ENCODE data around the gene PRSS56. TPM values are rescaled to one million over a fixed set of nuclear protein-coding genes. Genes with fewer than 3 reads are reported as not detected.
"Not testable (repeated sequence)": the region's sequence is repeated elsewhere in the genome, so short reads cannot be mapped to it uniquely, and the experiment has no call there.

The PRSS56 gene
- total RNA-seq, 1 experiment from 2014 or later: not detected

DNA sequence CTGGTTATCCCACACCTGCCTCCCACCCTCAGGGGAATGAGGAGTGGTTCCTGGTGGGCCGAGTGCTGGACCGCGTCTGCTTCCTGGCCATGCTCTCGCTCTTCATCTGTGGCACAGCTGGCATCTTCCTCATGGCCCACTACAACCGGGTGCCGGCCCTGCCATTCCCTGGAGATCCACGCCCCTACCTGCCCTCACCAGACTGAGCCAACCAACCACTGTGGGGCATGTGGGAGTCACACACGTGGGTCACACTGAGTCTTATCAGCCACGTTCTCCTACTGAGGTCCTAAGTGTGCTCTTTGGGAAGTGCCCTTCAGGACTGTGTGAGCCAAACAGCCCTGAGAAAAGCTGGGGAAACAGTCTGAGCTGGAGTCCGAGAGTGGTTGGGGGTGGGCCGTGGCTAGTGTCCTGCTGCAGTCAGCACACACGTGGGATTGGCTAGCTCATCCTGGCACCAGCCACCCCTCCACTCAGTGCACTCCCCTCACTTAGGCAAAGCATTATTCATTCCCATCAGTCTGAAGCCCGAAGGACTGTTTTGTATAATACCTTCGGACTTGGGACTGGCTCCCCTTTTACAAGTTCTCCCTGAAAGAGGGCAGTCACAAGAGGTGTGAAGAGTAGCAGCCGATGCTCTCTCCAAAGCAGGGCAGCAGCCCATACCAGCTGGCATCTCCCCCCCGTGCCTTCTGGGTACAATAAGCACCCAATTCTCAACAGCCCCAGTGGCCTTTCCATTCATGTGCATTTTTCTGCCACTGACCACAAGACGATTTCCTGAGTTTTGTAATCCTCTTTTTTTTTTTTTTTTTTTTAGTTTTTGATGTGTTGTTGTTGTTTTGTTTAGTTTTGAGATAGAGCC lies 25.6 kb downstream of the PRSS56 start:
- DNase-seq (ENCODE audit: low read depth): no peak
- in situ Hi-C loops (cut with HindIII; ENCODE audit: low pct_unique_long_range_greater_than_20kb, low sequenced_read_pairs): no loop called here

DNA sequence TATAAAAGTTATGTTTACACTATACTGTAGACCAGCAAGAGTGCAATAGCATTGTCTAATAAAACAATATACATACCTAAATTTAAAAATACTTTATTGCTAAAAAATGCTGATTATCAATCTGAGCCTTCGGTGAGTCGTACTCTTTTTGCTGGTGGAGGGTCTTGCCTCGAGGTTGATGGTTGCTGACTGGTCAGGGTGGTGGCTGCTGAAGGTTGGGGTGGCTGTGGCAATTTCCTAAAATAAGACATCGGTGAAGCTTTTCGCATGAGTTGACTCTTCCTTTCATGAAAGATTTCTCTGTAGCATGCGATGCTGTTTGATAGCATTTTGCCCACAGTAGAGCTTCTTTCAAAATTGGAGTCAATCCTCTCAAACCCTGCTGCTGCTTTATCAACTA lies 27.8 kb downstream of the PRSS56 start:
- no peak for DNase-seq (ENCODE audit: low read depth)
- in situ Hi-C loops (cut with HindIII; ENCODE audit: low pct_unique_long_range_greater_than_20kb, low sequenced_read_pairs): no loop called here

DNA sequence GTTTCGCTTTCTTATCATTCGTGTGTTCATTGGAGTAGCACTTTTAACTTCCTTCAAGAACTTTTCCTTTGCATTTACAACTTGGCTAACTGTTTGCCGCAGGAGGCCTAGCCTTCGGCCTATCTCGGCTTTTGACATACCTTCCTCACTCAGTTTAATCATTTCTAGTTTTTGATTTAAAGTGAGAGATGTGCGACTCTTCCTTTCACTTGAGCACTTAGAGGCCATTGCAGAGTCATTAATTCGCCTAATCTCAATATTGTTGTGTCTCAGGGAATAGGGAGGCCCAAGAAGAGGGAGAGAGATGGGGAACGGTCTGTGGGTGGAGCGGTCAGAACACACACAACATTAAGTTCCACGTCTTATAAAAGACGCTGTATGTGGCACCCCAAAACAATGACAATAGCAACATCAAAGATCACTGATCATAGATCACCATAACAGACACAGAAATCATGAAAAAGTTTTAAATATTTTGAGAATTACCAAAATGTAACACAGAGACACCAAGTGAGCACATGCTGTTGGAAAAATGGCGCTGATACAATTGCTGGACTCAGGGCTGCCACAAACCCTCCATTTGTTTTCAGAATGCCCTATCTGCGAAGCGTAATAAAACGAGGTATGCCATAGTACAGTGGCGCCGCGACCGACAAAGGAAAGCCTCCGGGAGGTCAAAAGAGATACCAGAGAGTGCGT lies 29.6 kb downstream of the PRSS56 start:
- in situ Hi-C loops (cut with HindIII; ENCODE audit: low pct_unique_long_range_greater_than_20kb, low sequenced_read_pairs): no loop called here
- no peak for DNase-seq (ENCODE audit: low read depth)

DNA sequence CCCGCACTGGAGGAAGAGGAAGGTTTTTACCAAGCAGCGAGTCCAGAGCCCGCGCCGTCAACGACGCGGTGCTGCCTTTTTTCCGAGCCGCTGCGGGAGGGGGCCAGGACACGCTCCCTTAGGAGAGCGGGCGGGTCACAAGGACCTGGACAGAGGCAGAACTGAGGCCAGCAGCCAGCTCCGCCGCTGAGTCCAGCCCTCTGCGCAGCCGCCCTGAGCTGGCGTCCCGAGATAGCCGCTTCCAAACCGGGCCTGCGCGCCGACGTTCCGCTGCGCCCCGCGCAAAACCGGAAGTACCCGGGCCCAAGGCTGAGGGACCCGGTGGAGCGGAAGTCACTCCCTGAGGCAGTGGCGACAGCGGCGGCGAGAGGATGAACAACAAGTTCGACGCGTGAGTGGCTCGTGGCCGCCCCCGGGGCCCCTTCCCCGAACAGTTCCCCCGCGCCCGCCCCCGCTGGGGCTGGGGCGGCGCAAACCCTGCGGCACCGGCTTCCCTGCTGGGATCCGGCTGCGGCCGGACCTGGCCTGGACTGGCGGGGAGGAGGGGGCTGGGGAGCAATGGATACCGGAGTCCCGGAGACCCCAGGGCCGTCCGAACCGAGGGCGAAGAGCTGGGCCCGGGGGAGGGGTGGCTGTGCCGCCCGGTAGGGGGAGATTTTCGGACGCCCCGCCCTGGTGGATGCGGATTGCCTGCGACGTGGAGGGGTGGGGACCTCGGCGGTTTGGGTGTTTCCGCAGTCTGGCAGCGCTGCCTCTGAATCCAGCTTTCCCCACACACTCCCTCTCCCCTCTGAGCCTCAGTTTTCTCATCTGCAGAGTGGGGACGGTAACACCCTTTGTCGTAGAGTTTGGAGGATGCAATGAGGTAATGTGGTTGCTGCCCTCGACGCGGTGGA lies 30.4 kb downstream of the PRSS56 start, which contains the start of the genes EIF4E2 and TIGD1:
TSS of gene EIF4E2 (plus strand) at position 336 of the 896 bp plus-strand sequence. CDS start at position 372, 36 bp downstream.
TSS of gene TIGD1 (minus strand) at position 204 of the 896 bp plus-strand sequence. CDS start 675 bp downstream, outside the sequence.
- in situ Hi-C loops (cut with HindIII; ENCODE audit: low pct_unique_long_range_greater_than_20kb, low sequenced_read_pairs): no loop called here
- peak; percentile 87 for DNase-seq (ENCODE audit: low read depth)

DNA sequence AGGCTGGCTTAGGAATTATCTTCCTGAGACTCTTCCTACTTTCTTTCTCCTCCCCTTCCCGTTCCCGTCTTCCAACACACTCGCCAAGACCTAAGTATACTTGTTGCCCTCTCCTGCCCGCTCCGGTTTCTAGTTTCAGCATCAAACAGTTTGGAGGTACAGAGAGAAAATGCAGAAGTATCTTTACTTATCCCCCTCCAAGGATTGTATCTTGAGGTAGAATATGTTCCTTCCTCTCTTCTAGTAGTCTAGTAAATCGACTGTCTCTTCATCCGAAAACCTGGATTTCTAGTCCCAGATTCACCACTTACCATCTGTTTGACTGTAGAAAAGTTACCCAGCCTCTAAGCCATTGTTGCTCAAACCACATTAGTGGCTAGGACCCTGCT lies 31.1 kb downstream of the PRSS56 start:
- no peak for DNase-seq (ENCODE audit: low read depth)
- in situ Hi-C loops (cut with HindIII; ENCODE audit: low pct_unique_long_range_greater_than_20kb, low sequenced_read_pairs): no loop called here

DNA sequence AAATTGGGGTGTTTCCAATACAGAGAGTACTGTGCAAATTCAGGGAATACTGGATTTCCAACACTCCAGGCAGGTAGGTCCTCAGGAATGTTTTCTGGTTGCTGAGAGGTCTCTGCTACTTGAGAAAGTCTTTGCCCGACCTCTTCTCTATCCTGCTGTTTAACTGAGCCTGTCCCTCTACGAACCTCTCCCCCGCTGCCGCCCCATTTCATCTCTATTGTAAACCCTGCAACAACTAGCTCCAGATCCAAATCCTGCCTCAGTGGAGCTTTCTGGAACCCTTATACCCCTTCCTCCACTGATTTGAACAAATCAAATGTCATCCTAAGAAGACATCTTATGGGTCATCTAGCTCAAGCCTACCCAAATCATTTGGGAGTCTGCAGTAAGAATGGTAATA lies 31.6 kb downstream of the PRSS56 start:
- DNase-seq (ENCODE audit: low read depth): no peak
- in situ Hi-C loops (cut with HindIII; ENCODE audit: low pct_unique_long_range_greater_than_20kb, low sequenced_read_pairs): no loop called here

DNA sequence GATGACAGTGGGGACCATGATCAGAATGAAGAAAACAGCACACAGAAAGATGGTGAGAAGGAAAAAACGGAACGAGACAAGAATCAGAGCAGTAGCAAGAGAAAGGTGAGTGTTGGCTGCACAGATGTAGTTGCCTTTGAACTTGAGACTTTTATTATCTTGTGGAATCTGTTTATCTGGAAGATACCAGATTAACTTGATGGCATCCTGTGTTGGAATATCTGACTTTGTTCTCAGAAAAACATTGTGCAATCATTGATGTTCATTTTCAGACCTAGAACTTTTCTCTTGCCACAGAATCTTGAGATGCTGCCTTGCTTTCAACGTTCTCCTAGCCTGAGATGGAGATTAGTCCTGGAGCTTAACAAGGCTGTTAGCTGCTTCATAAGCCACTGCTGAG lies 36.2 kb downstream of the PRSS56 start:
- no peak for DNase-seq (ENCODE audit: low read depth)
- in situ Hi-C loops (cut with HindIII; ENCODE audit: low pct_unique_long_range_greater_than_20kb, low sequenced_read_pairs): no loop called here

DNA sequence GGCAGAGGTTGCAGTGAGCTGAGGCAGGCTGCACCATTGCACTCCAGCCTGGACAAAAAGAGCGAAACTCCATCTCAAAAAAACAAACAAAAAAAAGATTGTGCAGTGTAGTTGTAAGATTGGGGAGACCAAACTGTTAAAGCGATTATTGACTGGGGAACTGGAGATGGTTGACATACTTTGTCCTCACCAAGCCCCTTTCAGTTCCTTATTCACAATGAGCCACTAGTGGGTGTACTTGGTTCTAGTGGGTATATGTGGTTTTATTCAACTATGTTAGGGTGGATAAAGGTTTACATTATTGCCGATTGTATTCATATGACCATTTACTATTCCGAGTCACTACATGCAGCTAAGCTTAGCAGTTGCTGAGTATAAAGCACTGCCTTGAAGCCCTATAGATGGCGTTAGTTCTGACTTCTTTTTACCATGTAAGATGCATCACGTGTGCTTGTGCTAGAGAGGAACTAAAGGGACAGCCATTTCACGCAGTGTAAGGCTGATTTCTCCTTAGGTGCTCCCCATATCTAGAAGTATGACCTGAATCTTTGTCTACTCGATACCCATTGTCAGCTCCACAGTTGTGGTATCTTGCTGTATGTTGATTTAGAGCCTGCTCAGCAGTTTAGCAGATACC lies 42.4 kb downstream of the PRSS56 start:
- no peak for DNase-seq (ENCODE audit: low read depth)
- in situ Hi-C loops (cut with HindIII; ENCODE audit: low pct_unique_long_range_greater_than_20kb, low sequenced_read_pairs): no loop called here

DNA sequence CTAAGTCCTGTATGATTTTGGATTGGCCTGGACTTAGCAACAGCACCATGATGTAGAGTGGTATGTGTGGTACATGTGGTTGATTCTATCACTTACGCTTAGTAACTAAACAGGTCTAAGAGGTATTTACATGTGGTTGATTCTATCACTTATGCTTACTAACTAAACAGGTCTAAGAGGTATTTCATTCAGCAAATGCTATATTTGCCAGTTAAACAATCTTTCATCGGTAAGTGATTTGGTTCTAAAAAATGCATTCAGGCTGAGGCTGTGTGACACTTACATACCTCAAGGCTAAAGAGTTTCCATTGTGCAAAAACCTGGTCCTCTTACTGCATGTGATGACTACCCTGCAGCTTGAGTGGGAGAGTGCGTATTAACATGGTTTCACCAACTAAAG lies 43.4 kb downstream of the PRSS56 start:
- in situ Hi-C loops (cut with HindIII; ENCODE audit: low pct_unique_long_range_greater_than_20kb, low sequenced_read_pairs): no loop called here
- no peak for DNase-seq (ENCODE audit: low read depth)

DNA sequence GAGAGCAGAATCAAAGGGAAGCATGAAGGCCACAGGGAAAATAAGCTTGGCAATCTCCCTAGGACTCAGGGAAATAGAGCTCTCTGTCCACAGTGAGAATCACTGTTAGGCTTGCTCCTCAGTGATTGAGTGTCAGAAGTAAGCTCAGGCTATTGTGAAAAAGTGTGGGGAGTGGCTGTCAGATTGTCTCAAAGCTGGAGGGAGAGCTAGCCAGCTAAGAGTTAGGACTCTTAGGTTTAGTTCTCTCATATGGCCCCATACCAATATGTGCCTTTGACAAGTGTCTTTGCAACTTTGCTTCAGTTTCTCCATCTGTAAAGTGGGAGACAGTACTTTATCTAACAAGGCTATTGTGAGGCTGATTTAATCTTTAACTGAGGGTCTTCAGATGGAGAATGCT lies 47.5 kb downstream of the PRSS56 start:
- DNase-seq (ENCODE audit: low read depth): no peak
- in situ Hi-C loops (cut with HindIII; ENCODE audit: low pct_unique_long_range_greater_than_20kb, low sequenced_read_pairs): no loop called here

DNA sequence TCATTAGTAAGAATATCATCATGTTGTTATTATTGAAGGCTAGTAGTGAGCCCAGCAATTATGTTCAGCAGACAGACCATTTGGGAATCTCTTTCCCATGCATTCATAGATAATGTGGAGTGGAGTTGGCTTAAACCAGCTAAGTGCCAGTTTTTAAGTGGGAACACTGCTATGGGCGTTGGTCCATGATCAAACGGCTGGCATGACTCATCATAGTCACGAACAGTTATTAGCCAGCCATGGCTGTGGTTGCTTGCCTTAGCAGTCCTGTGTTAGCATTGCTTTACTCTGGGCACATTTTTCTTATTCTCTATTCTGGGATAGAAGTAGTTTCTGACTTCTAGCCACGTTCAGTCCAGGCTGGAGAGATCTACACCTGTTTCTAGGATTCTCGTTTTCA lies 48.0 kb downstream of the PRSS56 start:
- in situ Hi-C loops (cut with HindIII; ENCODE audit: low pct_unique_long_range_greater_than_20kb, low sequenced_read_pairs): no loop called here
- peak; percentile 47 for DNase-seq (ENCODE audit: low read depth)

DNA sequence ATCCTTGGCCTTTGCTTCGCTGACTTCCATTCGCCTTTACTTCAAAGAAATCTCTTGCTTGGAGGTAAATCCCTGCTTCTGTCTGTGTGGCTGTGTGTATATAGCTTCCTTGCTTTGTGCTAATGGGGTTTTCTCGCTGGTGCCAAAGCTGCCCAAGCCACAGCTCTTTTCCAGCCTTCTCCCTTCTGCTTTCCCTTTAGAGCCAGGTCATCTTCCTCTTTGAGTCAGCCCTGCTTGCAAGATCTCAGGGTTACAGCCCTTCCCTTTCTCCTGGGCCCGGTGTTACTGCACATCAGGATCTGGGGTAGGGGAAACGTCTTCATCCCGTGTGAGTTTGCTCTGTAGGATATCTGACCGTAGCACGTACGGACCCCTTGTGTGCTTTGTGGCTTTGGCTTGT lies 49.4 kb downstream of the PRSS56 start:
- in situ Hi-C loops (cut with HindIII; ENCODE audit: low pct_unique_long_range_greater_than_20kb, low sequenced_read_pairs): no loop called here
- DNase-seq (ENCODE audit: low read depth): no peak

DNA sequence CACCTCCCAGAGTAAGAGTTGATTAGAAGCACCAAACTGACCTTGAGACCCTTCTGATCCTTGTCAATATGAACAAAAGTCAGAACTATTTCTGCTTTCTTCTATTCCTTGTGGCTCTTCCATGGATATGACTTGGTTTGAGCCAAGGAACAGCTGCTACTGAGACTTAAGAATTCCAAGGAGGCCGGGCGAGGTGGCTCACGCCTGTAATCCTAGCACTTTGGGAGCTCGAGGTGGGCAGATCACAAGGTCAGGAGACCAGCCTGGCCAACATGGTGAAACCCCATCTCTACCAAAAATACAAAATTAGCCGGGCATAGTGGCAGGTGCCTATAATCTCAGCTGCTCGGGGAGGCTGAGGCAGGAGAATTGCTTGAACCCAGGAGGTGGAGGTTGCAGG lies 50.3 kb downstream of the PRSS56 start:
- in situ Hi-C loops (cut with HindIII; ENCODE audit: low pct_unique_long_range_greater_than_20kb, low sequenced_read_pairs); DNase-seq (ENCODE audit: low read depth): not testable (repeated sequence)

DNA sequence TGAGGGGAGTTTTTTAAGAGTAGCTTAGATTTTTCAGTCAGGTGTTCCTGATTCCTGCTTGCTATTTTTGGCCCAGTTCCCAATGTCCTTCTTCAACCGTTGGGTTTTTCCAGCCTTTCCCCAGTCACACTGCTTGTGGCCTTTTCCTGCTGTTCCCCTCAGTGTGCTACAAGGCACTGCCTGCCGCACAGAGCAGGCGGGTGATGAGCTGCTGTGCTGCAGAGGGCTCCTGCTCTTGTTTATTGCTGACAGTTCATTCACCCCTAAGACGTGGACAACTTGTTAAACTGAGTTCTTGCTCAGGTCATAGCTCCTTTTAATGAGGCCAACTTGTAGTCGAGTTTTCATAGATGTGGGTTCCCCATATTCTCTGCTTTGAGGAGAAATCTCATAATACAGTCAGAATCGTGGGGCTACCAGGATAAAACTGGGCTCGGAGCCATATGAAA lies 50.9 kb downstream of the PRSS56 start:
- in situ Hi-C loops (cut with HindIII; ENCODE audit: low pct_unique_long_range_greater_than_20kb, low sequenced_read_pairs): no loop called here
- peak; percentile 80 for DNase-seq (ENCODE audit: low read depth)

DNA sequence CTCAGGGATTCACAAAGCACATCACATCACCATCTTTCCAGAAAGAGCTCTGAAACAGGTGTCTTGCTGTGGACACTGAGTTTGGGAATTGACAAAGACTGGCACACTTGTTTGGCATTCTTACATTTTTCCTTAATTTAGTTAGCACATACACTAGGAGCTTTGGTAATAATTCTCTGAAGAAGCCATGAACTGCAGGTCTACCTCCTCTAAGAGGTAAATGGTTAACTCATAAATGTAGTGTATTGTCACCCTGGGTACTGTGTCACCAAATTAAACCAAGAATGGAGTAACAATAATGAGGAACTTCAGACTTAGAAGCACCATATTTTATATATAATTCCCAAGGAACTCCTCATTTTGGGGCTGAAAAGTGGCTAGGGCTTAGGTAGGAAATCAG lies 52.9 kb downstream of the PRSS56 start:
- peak; percentile 54 for DNase-seq (ENCODE audit: low read depth)
- in situ Hi-C loops (cut with HindIII; ENCODE audit: low pct_unique_long_range_greater_than_20kb, low sequenced_read_pairs): no loop called here

DNA sequence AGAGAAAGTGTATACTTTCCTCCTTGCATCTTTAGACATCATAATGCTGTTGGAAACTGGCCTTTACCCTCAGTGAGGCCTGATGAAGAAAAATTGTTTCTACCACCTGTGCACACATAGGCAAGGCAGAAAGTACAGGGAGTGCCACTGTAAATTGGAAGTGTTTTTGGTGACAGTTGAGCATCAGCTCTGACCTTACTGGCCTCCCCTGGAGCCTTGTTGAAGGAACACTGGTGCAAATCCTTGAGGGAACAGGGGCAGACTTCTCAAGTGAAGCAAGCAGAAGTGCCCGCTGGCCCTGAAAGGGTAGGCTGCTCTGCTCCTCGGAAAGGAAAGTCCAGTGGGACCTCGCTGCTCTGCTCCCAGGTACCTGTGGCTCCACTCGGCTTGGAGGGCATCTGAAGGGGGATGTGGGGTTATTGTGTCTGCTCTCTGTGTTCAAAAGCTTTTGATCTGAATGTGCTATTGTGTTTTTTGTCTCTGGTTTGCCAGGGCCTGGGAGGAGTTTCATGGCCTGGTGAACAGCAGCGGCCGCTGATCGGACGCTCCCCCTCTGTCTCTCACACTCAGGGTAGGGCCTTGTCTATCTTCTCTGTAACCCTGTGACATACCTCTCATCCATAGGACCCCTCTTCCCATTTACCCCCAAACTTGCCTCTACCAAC lies 53.7 kb downstream of the PRSS56 start:
- in situ Hi-C loops (cut with HindIII; ENCODE audit: low pct_unique_long_range_greater_than_20kb, low sequenced_read_pairs): no loop called here
- no peak for DNase-seq (ENCODE audit: low read depth)

DNA sequence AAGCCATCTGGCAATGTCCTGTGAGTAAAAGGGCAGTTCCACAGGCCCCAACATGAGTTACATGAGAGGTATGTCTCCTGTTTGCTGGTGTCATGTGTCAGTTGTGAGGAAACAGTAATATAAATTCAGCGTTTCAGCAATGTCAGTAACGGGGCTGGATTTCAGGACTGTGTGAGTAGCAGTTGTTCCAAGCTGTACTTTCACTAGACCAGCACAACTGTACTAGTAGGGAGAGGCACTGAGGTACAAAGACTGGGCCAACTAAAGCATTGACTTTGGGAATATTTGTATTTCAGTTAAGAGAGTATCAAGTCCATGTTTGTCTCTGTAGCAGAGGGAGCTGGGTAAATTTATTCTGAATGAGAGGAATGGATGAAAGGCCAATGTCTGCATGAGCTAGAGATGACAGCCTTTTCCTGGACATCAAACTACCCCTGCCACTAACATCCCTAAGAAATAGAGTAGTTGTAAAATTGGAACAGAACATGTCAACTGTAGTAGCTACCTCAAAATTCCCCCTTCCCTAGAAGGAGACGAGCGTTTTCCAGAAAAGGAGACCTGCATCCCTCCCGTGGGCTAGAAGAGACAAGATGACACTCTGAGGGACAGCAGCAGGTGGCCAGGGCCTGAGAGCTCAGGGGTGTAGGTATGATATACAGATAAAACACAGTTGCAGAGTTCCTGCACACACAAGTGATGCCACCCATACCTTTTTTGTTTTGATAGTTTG lies 54.7 kb downstream of the PRSS56 start:
- in situ Hi-C loops (cut with HindIII; ENCODE audit: low pct_unique_long_range_greater_than_20kb, low sequenced_read_pairs): no loop called here
- DNase-seq (ENCODE audit: low read depth): no peak

All from Caki2 (cell line).